ENCODE data around the gene CCDC60. TPM values are rescaled to one million over a fixed set of nuclear protein-coding genes. Genes with fewer than 3 reads are reported as not detected.

Gene CCDC60
- total RNA-seq, 1 experiment from 2014 or later: not detected

GRCh38 chr12:119375075-119375882 lies 40.8 kb downstream of the CCDC60 start:
- Histone ChIP-seq H4K20me1 (ENCODE audit: insufficient read depth) (no peaks in the 10 kb centered on the region; the same call in 1 of the 2 replicates), H3K27ac (ENCODE audit: low read depth, low read length) (no peak overlapping the region), H3K9me3 (ENCODE audit: control insufficient read depth in 1 of 2, insufficient read depth in 1 of 2, low read depth in 1 of 2, low read length in 2 of 2) (no peaks in the 10 kb centered on the region), H3K4me1 (ENCODE audit: control insufficient read depth in 1 of 2, insufficient read depth in 2 of 2, low read length in 2 of 2) (no peaks in the 10 kb centered on the region), H2AFZ (ENCODE audit: low read depth, low read length, poor library complexity, severe bottlenecking) (no peak overlapping the region), H3K27me3 (ENCODE audit: insufficient read depth, low read length) (peaks cover 19% of the 10 kb centered on the region), H3K36me3 (ENCODE audit: control insufficient read depth in 1 of 2, insufficient read depth in 2 of 2, low read length in 2 of 2) (no peaks in the 10 kb centered on the region), H3K4me3 (replicated peaks in 1 of 2; ENCODE audit: low read depth in 1 of 2, low read length in 2 of 2) (no peak overlapping the region), H3K9me2 (ENCODE audit: insufficient read depth) (no peaks in the 10 kb centered on the region), H3K79me2 (ENCODE audit: insufficient read depth, low read length) (no peaks in the 10 kb centered on the region), H3K9ac (ENCODE audit: low read length) (no peak overlapping the region), H3K4me2 (ENCODE audit: low read length) (no peak overlapping the region)
- ATAC-seq: no peak
- RAD21 ChIA-PET (ENCODE audit: low non-redundant PET in 1 of 2, low total read pairs in 2 of 2, uncharacterized antibody in 2 of 2, unreplicated experiment in 2 of 2): no interaction called here
- no peak for TF ChIP-seq MAX (IDR thresholded peaks at IDR 0.05)
- intact Hi-C loops (cut with micrococcal nuclease): no loop called here
- DNase-seq (ENCODE audit: low read depth, low spot score): no peak
- CTCF ChIA-PET: no interaction called here
- BruUV-seq (replicated peaks): no TSS peak
- POLR2A ChIA-PET: no interaction called here

GRCh38 chr12:119375883-119376190 lies 41.3 kb downstream of the CCDC60 start:
- CTCF ChIA-PET: no interaction called here
- no TSS peak for BruUV-seq (replicated peaks)

More at GRCh38 chr12:119375883-119376190, 41.3 kb downstream of the CCDC60 start:
- POLR2A ChIA-PET: no interaction called here
- Histone ChIP-seq H3K9me2 (ENCODE audit: insufficient read depth) (no peaks in the 10 kb centered on the region), H3K4me2 (ENCODE audit: low read length) (no peak overlapping the region), H3K4me3 (replicated peaks in 1 of 2; ENCODE audit: low read depth in 1 of 2, low read length in 2 of 2) (no peak overlapping the region), H3K27ac (ENCODE audit: low read depth, low read length) (no peak overlapping the region), H3K36me3 (ENCODE audit: control insufficient read depth in 1 of 2, insufficient read depth in 2 of 2, low read length in 2 of 2) (no peaks in the 10 kb centered on the region), H2AFZ (ENCODE audit: low read depth, low read length, poor library complexity, severe bottlenecking) (no peak overlapping the region), H3K9me3 (ENCODE audit: control insufficient read depth in 1 of 2, insufficient read depth in 1 of 2, low read depth in 1 of 2, low read length in 2 of 2) (no peaks in the 10 kb centered on the region), H3K79me2 (ENCODE audit: insufficient read depth, low read length) (no peaks in the 10 kb centered on the region), H3K4me1 (ENCODE audit: control insufficient read depth in 1 of 2, insufficient read depth in 2 of 2, low read length in 2 of 2) (no peaks in the 10 kb centered on the region), H4K20me1 (ENCODE audit: insufficient read depth) (no peaks in the 10 kb centered on the region; the same call in 1 of the 2 replicates), H3K27me3 (ENCODE audit: insufficient read depth, low read length) (peaks cover 19% of the 10 kb centered on the region), H3K9ac (ENCODE audit: low read length) (no peak overlapping the region)
- DNase-seq (ENCODE audit: low read depth, low spot score): no peak
- no peak for ATAC-seq
- intact Hi-C loops (cut with micrococcal nuclease): no loop called here
- TF ChIP-seq SP1 (IDR thresholded peaks at IDR 0.05; ENCODE audit: low read depth) (no peak), ZNF274 (IDR thresholded peaks at IDR 0.05; ENCODE audit: low read depth, low read length) (no peak), YY1 (IDR thresholded peaks at IDR 0.05; ENCODE audit: extremely low read depth, insufficient replicate concordance, low read depth, low read length) (no peak), ELF1 (IDR thresholded peaks at IDR 0.05; ENCODE audit: borderline replicate concordance, low read depth) (no peak), EZH2 (IDR thresholded peaks at IDR 0.05) (no peak), SRF (IDR thresholded peaks at IDR 0.05; ENCODE audit: low read depth) (no peak), SIN3A (IDR thresholded peaks at IDR 0.05; ENCODE audit: low read depth) (no peak), ZFX (IDR thresholded peaks at IDR 0.05) (no peak), ZBTB33 (IDR thresholded peaks at IDR 0.05; ENCODE audit: extremely low read depth, insufficient replicate concordance, low read length) (no peak), POLR2A (IDR thresholded peaks at IDR 0.05; ENCODE audit: borderline replicate concordance, extremely low read depth, insufficient read depth, insufficient read length) (no peak)
- RAD21 ChIA-PET (ENCODE audit: low non-redundant PET in 1 of 2, low total read pairs in 2 of 2, uncharacterized antibody in 2 of 2, unreplicated experiment in 2 of 2): no interaction called here

Measured in HCT116 (cell line).